A673 (cell line): Measurements from ENCODE around the gene HOXA1. TPM values are rescaled to one million over a fixed set of nuclear protein-coding genes. Genes with fewer than 3 reads are reported as not detected.

Experiments used
- BruUV-seq: library from RNA; stranded (reverse); fragments of 400-500 nt; replicated peaks from 2 replicates; lab custom pipeline; 2021; lab: Mats Ljungman, UMichigan
- CTCF ChIA-PET: fragments of 300-600 bp; sonication (Branson Sonifier 250); formaldehyde crosslinking; loops from one replicate; lab custom pipeline; 2022; ENCODE audit warnings: antibody characterized with exemption; lab: Charles Lee
- POLR2A ChIA-PET: fragments of 300-600 bp; sonication (Branson Sonifier 250); formaldehyde crosslinking; loops from one replicate; lab custom pipeline; 2022; ENCODE audit warnings: antibody characterized with exemption; ENCODE audit not compliant: low non-redundant PET; lab: Charles Lee
- DNase-seq: peaks from one replicate; pipeline ENCODE4 v3.0.0-alpha.2; 2015; ENCODE audit warnings: low spot score
- H3K27ac ChIP-seq: fragments of 200-600 bp; sonication (generic); 2 replicates; pipeline ENCODE4 v1.5.1; 2016; ENCODE audit warnings: mixed run types, low read depth, mild to moderate bottlenecking, mixed read lengths, antibody characterized with exemption, low read length; ENCODE audit not compliant: poor library complexity, severe bottlenecking
- H3K27me3 ChIP-seq: fragments of 200-600 bp; sonication (generic); replicated peaks from 2 replicates; pipeline ENCODE4 v1.6.1; 2017; ENCODE audit warnings: mixed run types, low read depth, mild to moderate bottlenecking, mixed read lengths, antibody characterized with exemption, low read length; ENCODE audit not compliant: insufficient read depth, poor library complexity
- H3K36me3 ChIP-seq: fragments of 200-600 bp; sonication (generic); 2 replicates; pipeline ENCODE4 v1.6.1; 2016; ENCODE audit warnings: mixed run types, mild to moderate bottlenecking, mixed read lengths, antibody characterized with exemption, low read length; ENCODE audit not compliant: insufficient read depth, poor library complexity, severe bottlenecking
- H3K4me1 ChIP-seq: fragments of 200-600 bp; sonication (generic); 2 replicates; pipeline ENCODE4 v1.6.1; 2017; ENCODE audit warnings: mixed run types, mild to moderate bottlenecking, mixed read lengths, antibody characterized with exemption, low read length; ENCODE audit not compliant: insufficient read depth, poor library complexity, severe bottlenecking
- H3K4me3 ChIP-seq: fragments of 200-600 bp; sonication (generic); 2 replicates; pipeline ENCODE4 v1.5.1; 2016; ENCODE audit warnings: low read depth, mixed run types, mild to moderate bottlenecking, mixed read lengths, low read length; ENCODE audit not compliant: poor library complexity, severe bottlenecking
- H3K9me3 ChIP-seq: fragments of 200-600 bp; sonication (generic); 2 replicates; pipeline ENCODE4 v1.6.1; 2016; ENCODE audit warnings: mixed run types, low read depth, mild to moderate bottlenecking, mixed read lengths, antibody characterized with exemption, low read length; ENCODE audit not compliant: poor library complexity, severe bottlenecking
- CTCF ChIP-seq: fragments of 300-800, 200-600 bp; sonication (generic); conservative IDR thresholded peaks from 2 replicates; pipeline ENCODE4 v1.5.1; 2017; ENCODE audit warnings: low read depth, mild to moderate bottlenecking, antibody characterized with exemption, low read length, moderate library complexity, mixed read lengths
- EZH2 ChIP-seq: fragments of 200-600 bp; sonication (generic); IDR thresholded peaks from 2 replicates; pipeline ENCODE4 v1.6.1; 2017; ENCODE audit warnings: borderline replicate concordance, low read depth, mild to moderate bottlenecking, mixed read lengths, antibody characterized with exemption, low read length; ENCODE audit not compliant: poor library complexity, severe bottlenecking
- intact Hi-C: fragments of 100-400 bp; cut with micrococcal nuclease; formaldehyde crosslinking; loops from one replicate; pipeline ENCODE4 v1.10.0; 2022; ENCODE audit not compliant: unreplicated experiment
- total RNA-seq: library from RNA; stranded (reverse); gene quantifications from 2 replicates; pipeline ENCODE4 v1.2.3, GENCODE V29; 2021

HOXA1 gene
- total RNA-seq, 1 experiment from 2014 or later: not detected

- POLR2A ChIA-PET: no interaction called here
- no peaks in the 10 kb centered on the region for H3K9me3 ChIP-seq
- no peak overlapping the region for H3K4me3 ChIP-seq
- no peaks in the 10 kb centered on the region for H3K36me3 ChIP-seq
- CTCF ChIA-PET: no interaction called here
- TF ChIP-seq EZH2 (no peak), CTCF (no peak)
- intact Hi-C loops: no loop called here
- H3K27me3 ChIP-seq: peaks cover 97% of the 10 kb centered on the region
- no peak overlapping the region for H3K27ac ChIP-seq
- H3K4me1 ChIP-seq: no peaks in the 10 kb centered on the region
- DNase-seq: no peak
- no TSS peak for BruUV-seq
These were observed 22.2 kb upstream of the HOXA1 start for GRCh38 chr7:27117887-27118491.

GRCh38 chr7:27116962-27117886 is 21.4 kb upstream of the HOXA1 start:
- POLR2A ChIA-PET: no interaction called here
- BruUV-seq: no TSS peak
- intact Hi-C loops: no loop called here
- Histone ChIP-seq H3K9me3 (no peaks in the 10 kb centered on the region), H3K4me3 (no peak overlapping the region), H3K27ac (no peak overlapping the region), H3K4me1 (no peaks in the 10 kb centered on the region), H3K27me3 (peaks cover 97% of the 10 kb centered on the region), H3K36me3 (no peaks in the 10 kb centered on the region)
- TF ChIP-seq CTCF (no peak), EZH2 (no peak)
- CTCF ChIA-PET: no interaction called here
- DNase-seq: no peak

GRCh38 chr7:27116031-27116961 is 20.5 kb upstream of the HOXA1 start:
- Histone ChIP-seq H3K27me3 (peaks cover 97% of the 10 kb centered on the region), H3K9me3 (no peaks in the 10 kb centered on the region), H3K4me1 (no peaks in the 10 kb centered on the region), H3K4me3 (no peak overlapping the region), H3K27ac (no peak overlapping the region), H3K36me3 (no peaks in the 10 kb centered on the region)
- BruUV-seq: no TSS peak
- CTCF ChIA-PET: no interaction called here
- intact Hi-C loops: no loop called here
- TF ChIP-seq CTCF: no peak
- TF ChIP-seq EZH2: peak; percentile 53
- DNase-seq: no peak
- POLR2A ChIA-PET: no interaction called here
